HG03439 (cell line): ENCODE data around the gene SBK1.
"Not testable (repeated sequence)": the region's sequence is repeated elsewhere in the genome, so short reads cannot be mapped to it uniquely, and the experiment has no call there.

Source experiments
- ATAC-seq: cut with Tn5 transposase; IDR thresholded peaks from one replicate; pipeline ENCODE4 v1.9.1; 2021; ENCODE audit warnings: mild to moderate bottlenecking, moderate library complexity; ENCODE audit not compliant: unreplicated experiment

Gene SBK1

DNA sequence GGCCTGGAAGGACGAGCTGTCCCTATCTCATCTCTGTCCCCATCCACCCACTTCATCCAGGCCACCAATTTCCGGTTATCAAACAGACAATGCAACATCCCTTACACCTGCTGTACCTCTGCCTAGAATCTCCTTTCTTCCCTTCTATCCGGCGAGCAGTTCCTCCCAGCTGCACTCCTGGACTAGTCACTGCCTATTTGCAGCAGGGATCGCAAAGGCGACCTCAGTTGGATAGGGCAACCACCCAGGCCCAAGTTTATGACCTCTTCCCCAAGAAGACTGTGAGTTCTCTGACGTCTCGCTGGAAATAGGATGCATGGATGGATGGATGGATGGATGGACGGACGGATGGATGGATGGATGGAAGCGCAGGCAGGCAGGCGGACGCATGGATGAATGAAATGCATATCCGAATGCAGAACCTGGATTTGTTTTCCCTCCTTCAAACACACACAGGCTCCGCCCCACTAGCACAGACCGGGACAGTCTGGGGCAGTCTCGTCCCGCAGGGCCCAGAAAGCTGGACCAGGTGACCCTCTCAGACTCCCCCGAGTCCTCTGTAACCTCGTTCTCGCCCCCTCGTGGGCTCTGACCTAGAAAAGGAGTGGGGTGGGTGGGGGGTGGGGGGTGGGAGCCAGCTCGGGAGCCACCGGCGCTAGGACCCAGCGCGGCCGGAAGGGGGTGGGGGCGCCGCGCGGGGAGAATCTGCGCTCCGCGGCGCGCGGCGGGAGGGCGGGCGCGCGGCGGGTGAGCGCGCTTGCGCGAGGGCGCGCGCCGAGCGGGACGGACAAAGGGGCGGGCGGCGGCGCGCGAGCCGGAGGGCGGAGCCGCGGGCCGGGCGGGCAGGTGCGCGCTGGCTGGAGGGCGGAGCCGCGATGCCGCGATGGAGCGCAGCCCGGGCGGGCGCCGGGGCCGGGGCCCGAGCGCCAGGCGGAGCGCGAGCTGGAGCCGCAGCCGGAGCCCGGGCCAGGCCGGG, at the start of gene SBK1:
SBK1 (plus strand) TSS at position 875 of the 976 bp plus-strand sequence. CDS start 24,867 bp downstream, outside the sequence.
- ATAC-seq: peak; percentile 80

DNA sequence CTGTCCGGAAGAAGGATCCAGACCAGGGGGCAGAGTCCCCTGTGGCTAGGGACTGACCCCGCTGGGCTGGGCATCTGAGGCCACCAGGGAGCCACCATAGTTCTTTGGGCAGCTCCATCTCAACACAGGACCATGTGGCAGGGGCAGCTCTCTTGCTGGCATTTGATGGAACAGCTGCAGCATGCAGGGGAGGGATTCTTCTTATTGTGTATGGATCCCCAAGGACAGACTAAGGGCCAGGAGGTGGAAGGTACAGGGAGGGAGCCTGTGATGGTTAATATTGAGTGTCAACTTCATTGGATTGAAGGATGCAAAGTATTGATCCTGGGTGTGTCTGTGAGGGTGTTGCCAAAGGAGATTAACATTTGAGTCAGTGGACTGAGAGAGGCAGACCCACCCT, 42.8 kb upstream of the SBK1 start:
- not testable (repeated sequence) for ATAC-seq

DNA sequence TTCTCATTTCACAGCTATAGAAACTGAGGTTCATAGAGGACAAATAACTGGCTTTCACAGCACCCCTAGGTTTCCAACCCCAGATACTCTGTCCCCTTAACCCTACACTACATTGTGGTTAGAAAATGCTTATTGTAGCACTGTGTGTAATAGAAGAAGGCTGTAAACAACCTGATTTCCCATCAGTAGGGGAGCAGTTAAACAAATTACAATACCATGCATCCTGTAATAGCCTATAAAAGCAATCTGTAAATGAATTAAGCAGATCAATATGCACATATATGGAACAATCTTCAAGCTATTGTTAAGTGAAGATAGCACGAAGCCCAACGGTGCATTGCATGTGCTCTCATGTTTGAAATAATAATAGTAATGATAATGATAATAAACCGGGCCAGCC, 41.3 kb upstream of the SBK1 start:
- ATAC-seq: no peak

DNA sequence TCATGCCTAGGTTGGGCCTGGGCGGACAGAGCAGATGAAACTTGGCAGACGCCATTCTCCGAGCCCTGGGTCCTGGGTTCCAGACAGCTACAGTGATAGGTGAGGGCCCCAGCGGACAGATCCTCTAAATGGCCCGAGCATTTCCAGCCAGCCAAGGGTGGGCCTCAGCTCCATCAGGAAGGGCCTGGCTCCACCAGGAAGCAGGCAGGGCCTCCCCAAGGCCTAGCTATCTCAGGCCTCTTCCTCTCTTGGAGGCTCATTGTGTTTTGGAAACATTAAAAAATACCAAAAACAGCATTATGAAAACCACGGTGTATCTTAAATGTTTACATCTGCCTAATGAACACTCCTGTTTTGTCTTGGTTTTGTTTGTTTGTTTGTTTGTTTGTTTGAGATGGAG, 38.2 kb upstream of the SBK1 start:
- no peak for ATAC-seq

DNA sequence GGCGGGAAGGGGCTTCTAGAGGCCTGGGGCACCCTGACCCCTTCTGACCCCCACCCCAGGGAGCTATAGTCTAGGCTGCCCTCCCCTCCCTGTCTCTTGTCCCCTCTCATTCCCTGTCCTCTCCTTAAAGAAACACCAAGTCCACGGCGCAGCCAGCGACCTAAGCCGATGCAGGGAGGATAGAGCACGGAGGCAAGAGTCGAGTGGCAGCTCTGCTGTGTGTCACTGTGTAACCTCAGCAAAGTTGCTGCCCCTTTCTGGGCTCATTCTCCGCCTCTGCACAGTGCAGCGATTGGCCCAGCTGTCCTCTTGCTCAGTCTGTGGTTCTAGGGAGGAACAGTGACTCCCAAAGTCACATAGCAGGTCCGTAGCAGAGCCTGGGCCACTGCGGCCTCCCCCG, 36.5 kb upstream of the SBK1 start:
- no peak for ATAC-seq

DNA sequence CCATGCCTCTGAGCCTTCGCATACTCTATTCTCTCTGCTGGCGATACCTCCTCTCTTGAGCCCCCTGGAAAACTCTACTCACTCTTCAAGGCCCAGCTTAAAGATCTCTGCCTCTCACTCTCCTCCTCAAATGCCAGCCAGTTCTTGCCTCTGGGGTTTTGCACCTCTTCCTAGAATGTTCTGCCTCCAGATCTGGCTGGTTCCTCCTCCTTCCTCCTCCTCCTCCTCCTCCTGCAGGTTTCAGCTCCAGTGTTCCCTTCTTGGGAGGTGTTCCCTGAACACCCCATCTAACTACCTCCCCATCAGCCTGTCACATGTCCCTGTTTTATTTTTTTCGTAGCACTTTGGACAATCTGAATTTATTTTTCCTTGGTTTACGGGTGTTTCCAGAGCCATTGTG, 35.1 kb upstream of the SBK1 start:
- no peak for ATAC-seq

DNA sequence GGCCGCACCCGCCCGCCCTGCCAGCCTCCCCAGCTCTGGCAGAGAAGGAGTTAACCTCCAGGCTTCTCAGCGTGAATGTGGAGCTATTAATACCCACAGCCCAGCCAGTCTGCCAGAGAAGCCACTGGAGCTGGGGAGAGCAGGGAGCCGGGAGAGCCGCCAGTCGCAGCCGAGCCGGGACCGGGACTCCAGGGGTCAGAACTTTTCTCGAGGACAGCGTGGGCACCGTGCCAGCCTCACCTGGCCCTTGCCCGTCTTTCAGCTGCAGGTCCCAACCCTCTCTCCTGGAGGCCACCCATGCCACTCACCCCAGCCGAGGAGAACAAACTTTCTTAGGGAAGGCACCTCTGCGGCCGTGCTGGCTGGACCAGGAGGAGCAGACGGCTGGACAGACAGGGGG, 33.8 kb upstream of the SBK1 start:
- ATAC-seq: no peak

DNA sequence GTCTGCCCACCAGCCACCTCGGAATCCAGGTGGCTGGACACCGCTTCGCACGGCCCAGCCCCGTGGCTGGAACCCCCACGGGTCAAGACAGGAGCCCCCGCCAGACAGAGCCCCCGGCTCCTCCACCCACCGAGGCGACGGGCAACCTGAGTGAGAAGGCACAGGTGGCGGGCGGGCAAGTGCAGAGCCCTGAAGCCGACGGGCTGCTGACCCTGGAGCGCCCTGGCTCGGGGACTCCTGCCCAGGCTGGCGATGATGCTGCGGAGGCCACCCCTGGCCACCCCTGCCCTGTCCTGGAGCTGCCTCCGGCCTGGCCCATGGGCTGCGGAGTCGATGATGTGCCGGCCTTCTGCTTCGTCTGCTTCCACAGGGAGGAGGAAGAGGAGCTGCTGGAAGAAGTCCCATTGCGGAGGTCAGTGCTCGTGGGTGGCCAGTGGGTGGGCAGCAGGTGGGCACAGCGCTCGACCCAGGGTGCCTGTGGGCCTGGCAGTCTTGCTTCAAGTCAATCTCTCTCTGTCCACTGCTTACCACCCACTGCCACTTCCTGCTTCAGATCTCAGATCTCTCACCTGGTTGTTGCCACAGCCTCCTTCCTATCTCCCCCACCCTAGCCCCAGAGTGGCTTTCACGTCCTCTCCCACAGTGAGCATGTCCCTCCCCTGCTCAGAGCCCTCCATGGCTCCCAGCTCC, 33.1 kb upstream of the SBK1 start:
- no peak for ATAC-seq

DNA sequence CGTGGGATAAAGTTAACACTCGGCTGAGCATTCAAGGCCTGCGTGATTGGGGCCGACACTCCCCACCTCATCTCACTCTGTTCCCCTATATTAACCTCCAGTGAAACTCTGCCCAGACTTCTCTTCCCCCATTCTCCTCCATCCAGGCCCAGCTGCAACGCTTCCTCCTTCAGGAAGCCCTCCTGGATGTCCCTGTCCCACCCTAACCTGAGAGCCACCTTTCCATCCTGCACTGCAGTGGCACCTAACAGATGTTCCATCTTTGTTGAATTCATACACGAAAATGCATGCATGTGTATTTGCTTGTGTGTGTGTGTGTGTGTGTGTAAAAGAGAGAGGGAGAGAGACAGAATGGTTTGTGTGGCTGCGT, 32.6 kb upstream of the SBK1 start:
- no peak for ATAC-seq

DNA sequence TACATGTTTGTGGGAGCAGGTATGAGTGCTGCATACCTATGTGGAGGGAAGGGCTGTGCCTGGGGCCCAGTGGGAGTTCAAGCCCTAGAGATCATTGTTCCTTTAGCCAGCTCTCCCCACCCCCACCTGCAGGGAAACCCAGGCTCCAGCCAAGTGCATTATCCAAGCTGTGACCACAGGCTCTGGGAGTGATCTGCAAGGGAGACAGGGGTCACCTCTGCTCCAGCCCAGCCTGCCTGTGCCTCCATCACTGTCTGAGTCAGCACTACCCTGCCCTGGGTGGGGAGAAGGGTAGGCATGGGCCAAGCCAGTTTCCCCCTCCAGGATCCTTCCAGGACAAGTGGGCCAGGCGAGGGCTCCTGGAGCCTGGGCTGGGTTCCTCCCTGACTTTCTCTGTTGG, 32.1 kb upstream of the SBK1 start:
- no peak for ATAC-seq

DNA sequence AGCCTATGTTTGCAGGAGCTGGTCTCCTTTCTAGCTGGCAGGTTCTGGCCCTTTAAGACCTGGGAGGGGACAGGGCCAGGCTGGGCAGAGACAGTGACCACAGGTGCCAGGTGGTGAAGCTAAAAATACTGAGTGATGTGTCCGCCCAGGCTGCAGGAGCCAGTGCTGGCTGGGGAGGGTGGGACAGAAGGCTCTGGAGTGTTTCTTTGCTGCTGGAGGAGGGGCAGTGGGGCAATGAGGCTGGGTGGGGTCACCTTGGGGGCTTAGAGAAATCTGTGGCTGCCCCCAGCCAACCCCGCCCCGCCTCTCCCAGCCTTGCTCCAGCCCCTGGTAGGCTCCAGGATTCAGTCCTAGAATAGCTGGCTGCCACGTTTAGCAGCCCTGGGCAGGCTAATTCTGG, 30.4 kb upstream of the SBK1 start:
- ATAC-seq: no peak

DNA sequence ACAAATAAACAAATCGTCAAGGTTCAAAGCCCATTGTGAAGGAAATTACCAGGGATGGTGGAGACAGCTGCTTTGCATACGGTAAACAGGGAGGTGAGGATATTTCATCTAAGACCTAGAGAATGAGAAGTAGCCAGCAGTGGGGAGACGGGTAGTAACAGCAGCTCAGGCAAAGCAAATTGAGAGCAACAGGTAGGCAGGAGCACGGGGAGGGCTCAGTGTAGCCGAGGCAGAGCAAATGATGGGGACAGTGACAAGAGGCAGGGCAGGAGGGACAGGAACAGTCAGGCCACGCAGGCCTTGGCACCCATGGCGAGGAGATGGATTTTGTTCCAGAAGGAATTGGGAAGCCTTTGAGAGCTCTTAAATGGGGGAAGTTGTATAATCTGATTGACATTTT, 29.0 kb upstream of the SBK1 start:
- no peak for ATAC-seq

DNA sequence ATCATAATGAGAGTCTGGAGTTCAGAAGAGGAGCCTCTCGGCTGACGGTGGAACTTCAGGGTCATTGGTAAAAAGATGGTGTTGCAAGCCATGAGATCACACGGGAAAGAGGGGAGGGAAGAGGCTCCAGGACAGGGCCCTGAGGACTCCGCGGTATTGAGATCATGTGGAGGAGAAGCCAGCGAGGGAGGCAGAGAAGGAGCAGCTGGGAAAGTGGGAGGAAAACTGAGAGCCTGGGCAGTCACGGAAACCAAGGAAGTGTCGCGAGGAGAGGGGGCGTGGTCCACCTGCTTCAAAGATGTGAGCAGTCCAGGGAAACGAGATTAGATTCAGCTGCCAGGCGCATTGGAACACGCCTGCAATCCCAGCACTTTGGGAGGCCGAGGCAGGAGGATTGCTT, 27.7 kb upstream of the SBK1 start:
- no peak for ATAC-seq

DNA sequence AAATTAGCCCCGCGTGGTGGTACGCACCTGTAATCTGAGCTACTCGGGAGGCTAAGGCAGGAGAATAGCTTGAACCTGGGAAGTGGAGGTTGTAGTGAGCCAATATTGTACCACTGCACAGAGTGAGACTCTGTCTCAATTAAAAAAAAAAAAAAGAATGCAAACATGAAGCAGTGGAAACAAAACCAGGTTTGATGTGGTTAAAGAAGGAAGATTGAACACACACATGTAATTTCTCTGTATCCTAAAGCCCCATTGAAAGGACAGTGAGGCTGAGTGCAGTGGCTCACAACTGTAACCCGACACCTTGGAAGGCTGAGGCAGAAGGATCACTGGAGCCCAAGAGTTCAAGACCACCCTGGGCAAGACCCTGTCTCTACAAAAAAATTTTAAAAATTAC, 26.5 kb upstream of the SBK1 start:
- ATAC-seq: no peak

DNA sequence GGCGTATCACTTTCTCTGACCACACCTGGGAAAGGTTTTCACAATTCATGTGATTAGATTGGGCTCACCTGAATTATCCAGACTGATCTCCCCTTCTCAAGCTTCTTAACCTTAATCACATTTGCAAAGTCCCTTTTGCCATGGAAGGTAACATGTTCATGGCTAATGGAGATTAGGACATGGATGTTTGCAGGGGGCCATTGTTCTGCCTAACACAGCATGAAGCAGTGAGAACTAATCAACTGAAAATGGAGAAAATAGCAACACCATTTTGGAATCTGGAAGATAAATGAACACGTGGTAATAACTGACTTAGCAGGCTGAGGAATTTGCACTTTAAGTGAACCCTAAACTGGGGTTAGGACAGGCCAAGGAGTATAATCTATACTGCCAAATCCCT, 25.0 kb upstream of the SBK1 start:
- ATAC-seq: no peak

DNA sequence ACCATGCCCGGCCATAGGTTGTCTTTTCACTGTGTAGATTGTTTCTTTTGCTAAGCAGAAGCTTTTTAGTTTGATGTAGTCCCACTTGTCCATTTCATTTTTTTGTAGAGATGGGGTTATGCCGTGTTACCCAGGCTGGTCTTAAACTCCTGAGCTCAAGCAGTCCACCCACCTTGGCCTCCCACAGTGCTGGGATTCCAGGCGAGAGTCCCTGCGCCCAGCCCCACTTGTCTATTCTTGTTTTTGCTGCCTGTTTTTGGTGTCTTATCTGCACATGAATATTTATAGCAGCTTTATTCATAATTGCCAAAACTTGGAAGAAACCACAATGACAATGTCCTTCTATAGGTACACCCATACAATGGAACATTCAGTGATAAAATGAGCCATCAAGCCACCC, 18.8 kb upstream of the SBK1 start:
- ATAC-seq: no peak

DNA sequence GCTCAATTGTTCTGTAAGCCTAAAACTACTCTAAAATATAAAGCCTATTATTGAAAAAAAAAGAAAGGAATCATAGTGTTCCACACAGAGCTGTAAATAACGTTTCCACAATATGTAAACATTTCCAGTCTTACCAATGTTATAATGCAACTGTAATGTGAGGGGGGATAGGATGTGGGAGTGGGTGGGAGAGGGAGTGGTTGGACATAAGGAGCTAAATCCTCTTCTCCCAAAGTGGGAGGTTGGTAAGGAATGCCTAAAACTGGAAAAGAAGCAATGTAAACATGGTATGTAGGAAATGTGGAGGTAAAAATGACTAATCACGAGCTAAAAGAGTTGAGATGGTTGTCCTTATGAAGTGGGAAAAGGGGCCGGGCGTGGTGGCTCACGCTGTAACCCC, 17.6 kb upstream of the SBK1 start:
- no peak for ATAC-seq

DNA sequence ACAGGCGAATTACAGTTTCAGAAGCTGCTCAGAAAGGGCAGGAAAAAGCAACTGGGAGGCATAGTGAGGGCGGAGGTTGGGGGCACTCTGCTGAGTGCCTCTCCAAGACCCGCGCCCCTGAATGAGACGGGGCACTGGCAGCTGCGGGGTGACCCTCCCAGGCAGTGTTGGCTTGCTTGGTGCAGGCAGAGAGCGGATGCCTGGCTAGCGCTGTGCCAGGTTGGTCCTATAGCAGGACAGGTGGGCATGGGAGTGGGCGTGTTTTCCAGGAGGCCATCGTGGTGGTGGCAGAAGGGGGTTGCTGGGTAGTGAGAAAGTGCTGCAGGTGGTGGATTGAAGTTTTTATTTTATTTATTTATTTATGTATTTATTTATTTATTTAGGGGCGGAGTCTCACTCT, 16.0 kb upstream of the SBK1 start:
- ATAC-seq: no peak

DNA sequence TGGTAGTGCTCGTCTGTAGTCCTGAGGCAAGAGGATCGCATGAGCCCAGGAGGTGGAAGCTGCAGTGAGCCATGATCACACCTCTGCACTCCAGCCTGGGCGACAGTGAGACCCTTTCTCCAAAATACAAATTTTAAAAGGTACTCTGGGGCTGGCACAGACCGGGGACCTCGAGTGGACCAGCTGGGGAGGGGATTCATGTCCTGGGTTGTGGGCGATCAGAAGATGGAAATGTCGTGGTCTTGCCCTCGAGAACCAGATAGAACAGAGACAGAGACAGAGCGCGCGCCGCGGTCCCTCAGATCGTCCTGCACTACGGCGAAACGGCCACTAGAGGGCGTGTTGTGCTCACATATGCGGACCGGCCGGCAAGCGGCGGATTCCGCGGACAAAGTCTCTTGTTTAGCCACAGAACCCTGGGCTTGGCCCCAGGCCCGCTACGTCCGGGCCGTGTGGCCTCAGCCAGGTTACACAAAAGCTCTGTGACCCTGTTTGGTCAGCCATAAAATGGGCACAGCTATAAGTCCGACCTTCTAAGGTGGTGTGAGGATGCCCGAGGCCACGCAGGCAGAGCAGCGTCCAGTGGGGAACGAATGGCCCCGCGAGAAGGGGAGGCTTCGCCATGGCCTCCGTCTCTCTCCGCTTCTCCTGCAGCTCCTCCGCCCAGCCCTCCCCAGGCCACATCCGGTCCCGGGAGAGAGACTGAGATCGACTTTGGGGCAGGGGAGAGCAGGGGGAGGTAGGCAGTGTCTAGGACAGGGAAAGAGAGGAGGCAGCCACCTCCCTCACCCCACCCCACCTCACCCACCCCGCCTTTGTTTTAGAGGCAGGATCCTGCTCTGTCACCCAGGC, 14.6 kb upstream of the SBK1 start:
- no peak for ATAC-seq

DNA sequence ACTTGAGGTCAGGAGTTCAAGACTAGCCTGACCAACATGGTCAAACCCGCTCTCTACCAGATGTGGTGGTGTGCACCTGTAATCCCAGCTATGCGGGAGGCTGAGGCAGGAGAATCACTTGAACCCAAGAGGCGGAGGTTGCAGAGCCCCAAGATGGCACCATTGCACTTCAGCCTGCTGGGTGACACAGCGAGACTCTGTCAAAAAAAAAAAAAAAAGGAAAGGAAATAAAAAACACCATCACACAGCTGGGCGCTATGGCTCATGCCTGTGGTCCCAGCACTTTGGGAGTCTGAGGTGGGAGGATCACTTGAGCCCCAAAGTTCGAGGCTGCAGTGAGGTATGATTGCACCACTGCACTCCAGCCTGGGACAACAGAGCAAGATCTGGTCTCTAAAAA, 13.3 kb upstream of the SBK1 start:
- ATAC-seq: no peak
